ENCODE measurements around the gene BICDL1. TPM values are rescaled to one million over a fixed set of nuclear protein-coding genes. Genes with fewer than 3 reads are reported as not detected.
"Not testable (repeated sequence)": the region's sequence is repeated elsewhere in the genome, so short reads cannot be mapped to it uniquely, and the experiment has no call there.

Gene BICDL1
- total and polyA plus RNA-seq, 8 donors: 2.0 to 23.0 (median 6.8) TPM

GRCh38 chr12:120037851-120038250 lies 48.8 kb downstream of the BICDL1 start:
- Histone ChIP-seq H3K27ac (no peak overlapping the region), H3K27me3 (no peaks in the 10 kb centered on the region), H3K9me3 (no peaks in the 10 kb centered on the region), H3K36me3 (no peaks in the 10 kb centered on the region), H3K4me3 (no peak overlapping the region), H3K4me1 (peaks cover 0 to 3% (median 0%) of the 10 kb centered on the region in 3 donors)
- no peak for TF ChIP-seq CTCF (IDR thresholded peaks at IDR 0.05)
- ATAC-seq (no peak), DNase-seq (no peak), FAIRE-seq (no peak)
- WGBS, 2 donors: 77 to 85% methylated on average over 2 of the region's 2 CpGs
- intact Hi-C loops (cut with DNase I): no loop called here

- no peak overlapping the region for H3K4me3 ChIP-seq
- H3K27me3 ChIP-seq: no peaks in the 10 kb centered on the region
- no peak overlapping the region for H3K27ac ChIP-seq
- TF ChIP-seq CTCF (IDR thresholded peaks at IDR 0.05): no peak
- H3K9me3 ChIP-seq: no peaks in the 10 kb centered on the region
- no peaks in the 10 kb centered on the region for H3K36me3 ChIP-seq
- 88 to 95% methylated on average over 3 of the region's 3 CpGs for WGBS, 2 donors
- intact Hi-C loops (cut with DNase I): no loop called here
- peaks cover 0 to 3% (median 0%) of the 10 kb centered on the region in 3 donors for H3K4me1 ChIP-seq
- no peak for FAIRE-seq
- no peak for ATAC-seq
- no peak for DNase-seq
These were observed 50.7 kb downstream of the BICDL1 start for GRCh38 chr12:120039711-120040110.

- TF ChIP-seq CTCF (IDR thresholded peaks at IDR 0.05): no peak
- WGBS, 2 donors: 63 to 67% methylated on average over 11 of the region's 11 CpGs
- intact Hi-C loops (cut with DNase I): no loop called here
- DNase-seq (peak in 2 of 6 donors; percentile 5 to 18), FAIRE-seq (no peak), ATAC-seq (peak in 3 of 4 donors; percentile 29 to 57 (median 46))
- Histone ChIP-seq H3K27me3 (no peaks in the 10 kb centered on the region), H3K4me3 (no peak overlapping the region), H3K9me3 (no peaks in the 10 kb centered on the region), H3K36me3 (no peaks in the 10 kb centered on the region), H3K27ac (peak overlapping the region in 2 of 4 donors; percentile 36 to 55), H3K4me1 (peaks cover 0 to 3% (median 0%) of the 10 kb centered on the region in 3 donors)
These were observed 52.6 kb downstream of the BICDL1 start for GRCh38 chr12:120041386-120042231.

GRCh38 chr12:120045367-120045766 lies 56.3 kb downstream of the BICDL1 start:
- H3K27me3 ChIP-seq; H3K4me3 ChIP-seq; H3K36me3 ChIP-seq; H3K27ac ChIP-seq; H3K9me3 ChIP-seq; ATAC-seq; DNase-seq; FAIRE-seq; H3K4me1 ChIP-seq; intact Hi-C loops (cut with DNase I): not testable (repeated sequence)
- 94 to 95% methylated on average over 3 of the region's 5 CpGs for WGBS, 2 donors

GRCh38 chr12:120047072-120047471 lies 58.0 kb downstream of the BICDL1 start:
- no peaks in the 10 kb centered on the region for H3K27me3 ChIP-seq
- WGBS, 2 donors: 92 to 95% methylated on average over 1 of the region's 1 CpG
- DNase-seq: no peak
- H3K27ac ChIP-seq: no peak overlapping the region
- no peak for FAIRE-seq
- intact Hi-C loops (cut with DNase I): no loop called here
- no peak for TF ChIP-seq CTCF (IDR thresholded peaks at IDR 0.05)
- H3K4me1 ChIP-seq: no peaks in the 10 kb centered on the region
- no peaks in the 10 kb centered on the region for H3K36me3 ChIP-seq
- no peaks in the 10 kb centered on the region for H3K9me3 ChIP-seq
- no peak for ATAC-seq
- no peak overlapping the region for H3K4me3 ChIP-seq

All from pancreas (tissue), 10 donors.